RWPE2 (cell line): ENCODE results near the gene CDC16.

Source experiments
- ATAC-seq: fragments of 200-7000 bp; cut with Tn5 transposase; 3 replicates; pipeline ENCODE4 v1.9.1; 2021; ENCODE audit warnings: low read depth
- DNase-seq: peaks from one replicate; pipeline ENCODE4 v3.0.0-alpha.2; 2020; ENCODE audit warnings: low spot score
- H3K27ac ChIP-seq: fragments of 450-650 bp; 2 replicates; pipeline ENCODE4 v1.5.1; 2017; ENCODE audit warnings: mild to moderate bottlenecking; ENCODE audit not compliant: poor library complexity, severe bottlenecking
- H3K27me3 ChIP-seq: fragments of 250-450 bp; sonication (Bioruptor Pico); 2 replicates; pipeline ENCODE4 v1.5.1; 2021; ENCODE audit warnings: mild to moderate bottlenecking, moderate library complexity; ENCODE audit not compliant: insufficient read depth, poor library complexity, severe bottlenecking
- H3K36me3 ChIP-seq: fragments of 250-450 bp; sonication (Bioruptor Pico); 2 replicates; pipeline ENCODE4 v1.5.1; 2020; ENCODE audit warnings: low read depth, mild to moderate bottlenecking, moderate library complexity
- H3K4me1 ChIP-seq: fragments of 250-450 bp; sonication (Bioruptor Pico); 2 replicates; pipeline ENCODE4 v1.5.1; 2021; ENCODE audit warnings: mild to moderate bottlenecking, moderate library complexity; ENCODE audit not compliant: insufficient read depth, poor library complexity, severe bottlenecking
- H3K4me3 ChIP-seq: fragments of 250-450 bp; sonication (Bioruptor Pico); 2 replicates; pipeline ENCODE4 v1.5.1; 2021; ENCODE audit warnings: mild to moderate bottlenecking, moderate library complexity; ENCODE audit not compliant: severe bottlenecking
- H3K9me3 ChIP-seq: fragments of 250-450 bp; sonication (Bioruptor Pico); 2 replicates; pipeline ENCODE4 v1.5.1; 2021; ENCODE audit warnings: mild to moderate bottlenecking, moderate library complexity; ENCODE audit not compliant: severe bottlenecking
- CTCF ChIP-seq: fragments of 450-650 bp; IDR thresholded peaks from one replicate; pipeline ENCODE4 v1.5.1; 2017; ENCODE audit warnings: mild to moderate bottlenecking, moderate library complexity; ENCODE audit not compliant: poor library complexity, severe bottlenecking

The CDC16 gene

GRCh38 chr13:114226088-114226487 lies 8.6 kb upstream of the CDC16 start:
- no peaks in the 10 kb centered on the region for H3K4me1 ChIP-seq
- H3K27me3 ChIP-seq, result no peaks in the 10 kb centered on the region
- DNase-seq (no peak), ATAC-seq (0 out of 3 replicates have a peak, but pooled peaks have one; percentile 11)
- no peaks in the 10 kb centered on the region for H3K9me3 ChIP-seq
- no peak overlapping the region for H3K4me3 ChIP-seq
- no peak overlapping the region for H3K27ac ChIP-seq
- no peaks in the 10 kb centered on the region for H3K36me3 ChIP-seq
- TF ChIP-seq CTCF, result no peak

DNA sequence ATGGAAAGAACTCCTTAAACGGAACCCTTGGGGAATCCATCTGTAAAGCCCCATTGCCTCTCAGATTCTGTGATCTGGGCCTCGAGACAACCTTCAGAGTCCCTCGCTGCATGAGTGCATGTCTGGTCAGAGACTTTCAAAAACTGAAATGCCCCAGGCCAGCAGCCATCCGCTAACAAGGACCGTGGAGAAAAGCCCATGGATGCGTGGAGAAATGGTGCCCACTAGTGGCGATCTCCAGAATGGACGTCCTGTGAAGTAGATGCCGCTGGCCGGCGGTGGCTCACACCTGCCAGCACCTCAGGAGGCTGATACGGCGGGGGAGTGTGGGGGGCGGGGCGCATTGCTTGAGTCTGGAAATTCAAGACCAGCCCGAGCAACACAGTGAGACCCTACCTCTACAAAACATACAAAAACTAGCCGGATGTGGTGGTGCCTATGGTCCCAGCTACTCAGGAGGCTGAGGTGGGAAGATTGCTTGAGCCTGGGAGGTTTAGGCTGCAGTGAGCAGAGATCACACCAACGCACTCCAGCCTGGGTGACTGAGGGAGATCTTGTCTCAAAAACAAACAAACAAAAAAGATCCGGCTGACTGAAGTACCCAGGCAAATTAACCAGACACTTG lies 7.9 kb upstream of the CDC16 start:
- ATAC-seq, result peak; percentile 91
- peak; percentile 95 for TF ChIP-seq CTCF
- H3K27ac ChIP-seq, result no peak overlapping the region

DNA sequence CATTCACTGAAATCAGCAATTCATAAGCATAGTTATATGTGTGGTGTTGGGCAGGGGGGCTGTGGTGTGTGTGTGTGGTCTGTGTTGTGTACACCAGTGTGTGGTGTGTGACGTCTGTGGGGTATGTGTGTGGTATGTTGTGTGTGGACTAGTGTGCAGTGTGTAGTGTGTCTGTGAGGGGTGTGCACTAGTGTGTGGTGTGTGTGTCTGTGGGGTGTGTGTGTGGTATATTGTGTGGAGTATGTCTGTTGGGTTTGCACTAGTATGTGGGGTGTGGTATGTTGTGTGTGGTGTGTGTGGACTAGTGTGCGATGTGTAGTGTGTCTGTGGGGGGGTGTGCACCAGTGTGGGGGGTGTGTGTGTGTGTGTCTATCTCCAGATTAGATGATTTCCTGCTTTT lies 7.2 kb upstream of the CDC16 start:
- no peaks in the 10 kb centered on the region for H3K36me3 ChIP-seq

More for the DNA sequence above, 7.9 kb upstream of the CDC16 start:
- Histone ChIP-seq H3K4me1 (no peaks in the 10 kb centered on the region), H3K27me3 (no peaks in the 10 kb centered on the region), H3K36me3 (no peaks in the 10 kb centered on the region), H3K4me3 (no peak overlapping the region), H3K9me3 (no peaks in the 10 kb centered on the region)
- peak; percentile 69 for DNase-seq

DNA sequence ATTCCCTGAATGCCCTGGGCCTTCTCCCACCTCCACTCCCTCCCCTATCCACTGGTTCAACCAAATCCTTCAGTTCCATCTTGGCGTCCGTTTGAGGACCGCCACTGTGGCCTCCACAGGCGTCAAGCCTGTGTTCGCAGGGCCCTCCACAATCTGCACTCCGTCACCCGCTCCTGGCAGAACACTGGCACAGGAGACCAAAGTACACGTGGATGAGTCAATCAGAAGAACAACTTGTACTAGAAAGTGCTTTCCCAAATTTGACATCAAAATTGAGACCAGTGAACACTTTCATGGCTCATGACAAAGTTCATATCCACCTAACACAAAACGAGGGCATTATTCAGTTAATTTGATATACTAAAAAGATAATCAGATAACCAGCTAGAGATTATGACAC lies 6.5 kb upstream of the CDC16 start:
- H3K9me3 ChIP-seq, result no peaks in the 10 kb centered on the region
- no peaks in the 10 kb centered on the region for H3K27me3 ChIP-seq
- ATAC-seq (no peak), DNase-seq (no peak)
- no peak overlapping the region for H3K27ac ChIP-seq
- no peaks in the 10 kb centered on the region for H3K36me3 ChIP-seq
- no peaks in the 10 kb centered on the region for H3K4me1 ChIP-seq
- no peak for TF ChIP-seq CTCF
- H3K4me3 ChIP-seq, result no peak overlapping the region

More for the DNA sequence above, 7.2 kb upstream of the CDC16 start:
- Histone ChIP-seq H3K9me3 (no peaks in the 10 kb centered on the region), H3K4me3 (no peak overlapping the region), H3K4me1 (no peaks in the 10 kb centered on the region), H3K27ac (no peak overlapping the region), H3K27me3 (no peaks in the 10 kb centered on the region)
- no peak for TF ChIP-seq CTCF
- ATAC-seq (no peak), DNase-seq (no peak)

- Histone ChIP-seq H3K27me3 (no peaks in the 10 kb centered on the region), H3K4me3 (no peak overlapping the region), H3K4me1 (peaks cover 5% of the 10 kb centered on the region), H3K36me3 (no peaks in the 10 kb centered on the region), H3K9me3 (no peaks in the 10 kb centered on the region), H3K27ac (no peak overlapping the region)
- TF ChIP-seq CTCF, result no peak
- DNase-seq (no peak), ATAC-seq (no peak)
Measured at GRCh38 chr13:114229506-114229905, 5.2 kb upstream of the CDC16 start.
